GM12874 (cell line): Measurements from ENCODE around the gene ECD.

Experiments used
- TF ChIP-seq, protein P1 (sequence below): IDR thresholded peaks from 2 replicates; pipeline ENCODE4 v1.5.1; 2011; ENCODE audit warnings: low read depth, mild to moderate bottlenecking, control low read depth, low read length, moderate library complexity; ENCODE audit not compliant: insufficient read depth

ECD gene

DNA sequence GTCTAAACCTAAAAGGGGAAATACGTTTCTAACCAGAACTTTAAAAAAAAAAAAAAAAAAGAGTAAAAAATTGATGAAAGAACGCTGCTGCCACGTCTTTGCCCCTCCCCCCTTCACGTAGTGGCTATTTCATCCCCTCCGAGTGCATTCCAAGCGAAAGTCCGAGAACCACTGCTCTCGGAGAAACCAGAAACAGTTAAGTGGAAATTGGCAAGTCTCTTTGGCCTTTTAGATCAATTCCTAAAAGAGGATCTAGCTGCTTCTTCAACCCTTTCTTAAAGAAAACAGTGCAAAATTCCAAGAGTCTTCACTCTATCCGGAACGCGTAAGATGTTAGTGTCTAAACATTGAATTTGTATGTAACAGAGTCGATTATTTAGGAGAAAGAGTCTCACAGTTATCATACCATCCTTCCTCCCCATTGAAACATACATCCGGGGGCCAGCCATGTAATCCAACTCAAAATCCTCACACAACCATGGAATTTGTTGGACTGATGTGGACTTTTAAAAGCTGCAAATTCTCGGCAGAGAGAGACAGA lies 72.3 kb downstream of the ECD start:
- TF ChIP-seq, protein P1, sequence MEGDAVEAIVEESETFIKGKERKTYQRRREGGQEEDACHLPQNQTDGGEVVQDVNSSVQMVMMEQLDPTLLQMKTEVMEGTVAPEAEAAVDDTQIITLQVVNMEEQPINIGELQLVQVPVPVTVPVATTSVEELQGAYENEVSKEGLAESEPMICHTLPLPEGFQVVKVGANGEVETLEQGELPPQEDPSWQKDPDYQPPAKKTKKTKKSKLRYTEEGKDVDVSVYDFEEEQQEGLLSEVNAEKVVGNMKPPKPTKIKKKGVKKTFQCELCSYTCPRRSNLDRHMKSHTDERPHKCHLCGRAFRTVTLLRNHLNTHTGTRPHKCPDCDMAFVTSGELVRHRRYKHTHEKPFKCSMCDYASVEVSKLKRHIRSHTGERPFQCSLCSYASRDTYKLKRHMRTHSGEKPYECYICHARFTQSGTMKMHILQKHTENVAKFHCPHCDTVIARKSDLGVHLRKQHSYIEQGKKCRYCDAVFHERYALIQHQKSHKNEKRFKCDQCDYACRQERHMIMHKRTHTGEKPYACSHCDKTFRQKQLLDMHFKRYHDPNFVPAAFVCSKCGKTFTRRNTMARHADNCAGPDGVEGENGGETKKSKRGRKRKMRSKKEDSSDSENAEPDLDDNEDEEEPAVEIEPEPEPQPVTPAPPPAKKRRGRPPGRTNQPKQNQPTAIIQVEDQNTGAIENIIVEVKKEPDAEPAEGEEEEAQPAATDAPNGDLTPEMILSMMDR = no peak

DNA sequence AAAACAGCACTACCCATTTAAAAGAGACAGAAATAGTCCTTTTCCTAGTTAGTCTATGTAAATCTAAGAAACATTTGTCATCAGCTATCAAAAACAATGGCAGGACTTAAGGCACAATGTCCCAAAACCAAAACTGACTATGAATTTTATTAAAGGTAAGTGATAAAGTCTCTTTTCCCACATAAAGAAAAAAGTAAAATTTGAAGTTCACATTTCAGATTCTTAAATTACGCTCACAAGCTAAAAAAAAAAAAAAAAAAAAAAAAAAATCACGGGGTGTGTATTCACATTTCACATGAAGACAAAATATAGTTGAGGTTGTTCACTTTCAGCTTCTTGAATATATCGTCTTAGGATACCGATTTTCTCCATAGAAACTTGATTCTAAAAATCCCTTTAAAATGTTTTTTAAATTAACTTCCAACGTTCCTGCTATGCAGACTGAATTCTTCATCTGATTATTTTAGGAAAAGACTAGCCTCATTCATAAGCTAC lies 72.8 kb downstream of the ECD start:
- TF ChIP-seq, protein P1 = no peak

DNA sequence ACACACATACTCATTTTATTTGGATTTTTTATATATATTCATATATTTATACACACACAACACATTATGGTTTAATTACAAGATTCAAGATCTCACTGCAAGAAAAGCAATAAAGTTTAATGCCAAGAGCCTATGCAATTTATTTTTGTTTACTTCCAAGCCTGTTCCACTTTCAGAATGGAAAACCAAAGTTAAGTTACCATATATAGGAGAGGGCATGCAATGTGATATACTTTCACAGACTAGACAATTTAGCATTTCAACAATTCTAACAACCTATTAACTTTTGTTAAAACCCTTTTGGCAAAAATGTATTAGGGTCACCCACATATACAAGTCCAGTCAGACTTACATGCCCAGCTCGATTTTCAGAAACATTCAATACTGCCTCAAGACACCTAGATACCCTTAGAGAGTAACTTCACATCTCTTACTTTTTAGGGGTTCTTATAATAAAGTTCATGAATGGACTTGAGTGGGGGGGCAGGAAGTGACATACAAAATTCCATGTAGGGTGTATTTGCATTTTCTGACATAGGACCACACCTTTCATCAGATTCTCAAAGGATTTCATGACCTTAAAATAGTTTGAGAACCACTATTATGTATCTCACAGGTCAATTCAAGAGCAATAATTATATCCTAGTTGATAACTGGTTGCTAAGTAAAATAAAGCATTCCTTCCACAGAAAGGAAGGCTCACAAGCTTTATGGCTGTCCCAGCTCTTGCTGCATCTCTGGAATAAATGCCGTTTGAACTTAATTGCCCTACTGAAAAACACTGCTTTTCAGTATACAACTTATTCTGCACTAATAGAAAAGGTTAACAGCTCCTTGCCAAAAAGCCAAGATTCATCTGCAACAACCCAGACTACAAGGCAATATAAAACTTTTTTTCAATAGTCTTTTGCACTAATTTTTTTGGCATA lies 73.6 kb downstream of the ECD start:
- TF ChIP-seq, protein P1 = no peak

DNA sequence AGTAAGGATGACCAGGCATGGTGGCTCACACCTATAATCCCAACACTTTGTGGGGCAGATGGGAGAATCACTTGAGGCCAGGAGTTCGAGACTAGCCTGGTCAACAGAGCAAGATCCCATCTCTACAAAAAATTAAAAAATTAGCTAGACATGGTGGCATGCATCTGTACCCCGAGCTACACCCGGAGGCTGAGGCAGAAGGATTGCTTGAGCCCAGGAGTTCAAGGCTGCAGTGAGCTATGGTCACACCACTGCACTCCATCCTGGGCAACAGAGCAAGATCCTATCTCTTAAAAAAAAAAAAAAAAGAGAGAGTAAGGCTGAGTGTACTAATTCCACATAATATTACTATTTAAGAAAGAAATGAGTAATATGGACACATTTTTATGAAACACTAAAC lies 75.0 kb downstream of the ECD start:
- TF ChIP-seq, protein P1 = no peak

DNA sequence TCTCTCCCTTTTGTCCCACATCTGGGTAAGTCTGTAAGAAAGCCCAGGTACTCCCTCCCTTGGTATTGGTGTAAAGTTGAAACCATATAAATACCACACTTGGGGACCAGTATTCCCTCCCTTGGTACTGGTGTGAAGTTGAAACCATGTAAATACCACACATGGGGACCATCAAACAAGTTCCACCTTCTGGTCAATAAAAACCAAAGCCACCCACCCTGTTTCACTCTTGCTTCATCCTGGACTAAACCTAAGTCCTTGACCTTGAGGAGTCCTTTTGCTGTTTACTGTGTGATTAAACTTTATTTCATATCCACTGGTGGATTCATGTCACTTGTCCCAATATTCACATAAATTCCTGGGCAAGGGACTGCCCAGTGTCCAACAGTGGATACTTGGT lies 79.5 kb downstream of the ECD start:
- TF ChIP-seq, protein P1 = no peak

DNA sequence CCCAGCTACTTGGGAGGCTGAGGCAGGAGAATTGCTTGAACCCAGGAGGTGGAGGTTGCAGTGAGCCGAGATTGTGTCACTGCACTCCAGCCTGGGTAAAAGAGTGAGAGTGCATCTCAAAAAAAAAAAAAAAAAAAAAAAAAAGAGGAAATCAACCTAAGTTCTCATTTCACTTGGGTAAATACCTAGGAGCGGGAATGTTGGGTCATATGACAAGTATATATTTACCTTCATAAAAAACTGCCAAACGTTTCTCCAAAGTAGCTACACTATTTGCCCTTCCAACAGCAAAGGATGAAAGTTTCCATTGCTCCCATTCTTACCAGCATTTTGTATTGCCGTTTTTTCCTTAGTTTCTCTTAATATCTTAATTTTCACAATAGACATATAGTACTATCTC lies 81.0 kb downstream of the ECD start:
- TF ChIP-seq, protein P1 = no peak

DNA sequence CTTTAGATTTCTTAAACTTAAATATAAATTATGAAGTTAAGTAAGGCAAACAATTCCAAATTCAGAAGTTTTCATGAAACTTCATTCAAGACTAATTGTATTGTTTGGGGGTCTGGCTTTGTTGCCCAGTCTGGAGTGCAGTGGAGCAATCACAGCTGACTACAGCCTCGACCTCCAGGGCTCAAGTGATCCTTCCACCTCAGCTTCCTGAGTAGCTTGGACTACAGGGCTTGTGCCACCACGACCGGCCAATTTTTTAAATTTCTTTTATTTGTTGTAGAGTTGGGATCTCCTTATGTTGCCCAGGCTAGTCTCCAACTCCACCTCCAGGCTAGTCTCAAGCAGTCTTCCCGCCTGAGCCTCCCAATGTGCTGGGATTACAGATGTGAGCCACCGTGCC lies 83.6 kb downstream of the ECD start:
- TF ChIP-seq, protein P1 = no peak
